PC-3 (cell line): Measurements from ENCODE around the gene B3GNT5. TPM values are rescaled to one million over a fixed set of nuclear protein-coding genes. Genes with fewer than 3 reads are reported as not detected.

Source experiments
- ATAC-seq: fragments of 200-7000 bp; cut with Tn5 transposase; 2 replicates; pipeline ENCODE4 v1.9.1; 2020; ENCODE audit warnings: mild to moderate bottlenecking, moderate library complexity
- BruUV-seq: library from RNA; stranded (reverse); fragments of 400-500 nt; replicated peaks from 2 replicates; lab custom pipeline; 2021; lab: Mats Ljungman, UMichigan
- CTCF ChIA-PET: fragments of 300-600 bp; sonication (Branson Sonifier 250); formaldehyde crosslinking; loops from one replicate; lab custom pipeline; 2022; ENCODE audit warnings: antibody characterized with exemption; lab: Charles Lee
- POLR2A ChIA-PET: fragments of 300-600 bp; sonication (Branson Sonifier 250); formaldehyde crosslinking; loops from one replicate; lab custom pipeline; 2022; ENCODE audit warnings: antibody characterized with exemption; ENCODE audit not compliant: unreplicated experiment; lab: Charles Lee
- DNase-seq: peaks from one replicate; pipeline ENCODE4 v3.0.0-alpha.2; 2015
- H2AFZ ChIP-seq: fragments of 300-600 bp; sonication (generic); 2 replicates; pipeline ENCODE4 v1.6.0; 2016; ENCODE audit warnings: antibody characterized with exemption, low read length
- H3F3A ChIP-seq: fragments of 300-600 bp; sonication (generic); one replicate; pipeline ENCODE4 v1.6.0; 2017; ENCODE audit warnings: antibody characterized with exemption, low read length, control low read depth, mild to moderate bottlenecking; ENCODE audit not compliant: unreplicated experiment
- H3K27ac ChIP-seq: fragments of 300-600 bp; sonication (generic); 2 replicates; pipeline ENCODE4 v1.5.1; 2016; ENCODE audit warnings: mild to moderate bottlenecking, low read length
- H3K27me3 ChIP-seq: fragments of 300-600 bp; sonication (generic); 2 replicates; pipeline ENCODE4 v1.6.1; 2016; ENCODE audit warnings: low read length, mixed read lengths
- H3K36me3 ChIP-seq: fragments of 300-600 bp; sonication (generic); 2 replicates; pipeline ENCODE4 v1.6.1; 2016; ENCODE audit warnings: low read depth, mixed run types, low read length, mixed read lengths
- H3K4me1 ChIP-seq: fragments of 300-600 bp; sonication (generic); 2 replicates; pipeline ENCODE4 v1.5.1; 2016; ENCODE audit warnings: low read length; ENCODE audit not compliant: insufficient read depth
- H3K4me2 ChIP-seq: fragments of 300-600 bp; sonication (generic); 2 replicates; pipeline ENCODE4 v1.6.0; 2016; ENCODE audit warnings: low read length
- H3K4me3 ChIP-seq: fragments of 300-600 bp; sonication (generic); 2 replicates; pipeline ENCODE4 v1.5.1; 2016; ENCODE audit warnings: mild to moderate bottlenecking, low read length, mixed read lengths
- H3K79me2 ChIP-seq: fragments of 300-600 bp; sonication (generic); 2 replicates; pipeline ENCODE4 v1.6.1; 2017; ENCODE audit warnings: low read length, mixed read lengths
- H3K9ac ChIP-seq: fragments of 300-600 bp; sonication (generic); 2 replicates; pipeline ENCODE4 v1.6.0; 2016; ENCODE audit warnings: mild to moderate bottlenecking, low read length
- H3K9me2 ChIP-seq: fragments of 300-600 bp; sonication (generic); replicated peaks from 2 replicates; pipeline ENCODE4 v1.6.1; 2016; ENCODE audit warnings: mixed run types, low read length, mixed read lengths
- H3K9me3 ChIP-seq: fragments of 300-600 bp; sonication (generic); 2 replicates; pipeline ENCODE4 v1.6.1; 2016; ENCODE audit warnings: low read length, mixed read lengths
- H4K20me1 ChIP-seq: fragments of 300-600 bp; sonication (generic); 2 replicates; pipeline ENCODE4 v1.6.1; 2016; ENCODE audit warnings: low read length, mixed read lengths
- CTCF ChIP-seq: fragments of 300-600 bp; sonication (generic); conservative IDR thresholded peaks from 2 replicates; pipeline ENCODE4 v1.5.1; 2017; ENCODE audit warnings: antibody characterized with exemption, low read depth, mild to moderate bottlenecking, low read length
- EZH2 ChIP-seq: fragments of 300-600 bp; sonication (generic); IDR thresholded peaks from one replicate; pipeline ENCODE4 v1.6.1; 2017; ENCODE audit warnings: antibody characterized with exemption, mild to moderate bottlenecking, low read length; ENCODE audit not compliant: unreplicated experiment
- EZH2phosphoT487 ChIP-seq: fragments of 300-600 bp; sonication (generic); IDR thresholded peaks from 2 replicates; pipeline ENCODE4 v1.6.1; 2018; ENCODE audit warnings: mild to moderate bottlenecking, antibody characterized with exemption, low read length, borderline replicate concordance
- intact Hi-C: fragments of 100-400 bp; cut with micrococcal nuclease; formaldehyde crosslinking; loops from 2 replicates; pipeline ENCODE4 v1.9.0; 2023
- total RNA-seq: library from RNA; depleted of rRNA; stranded (reverse); fragments of >200 nt; gene quantifications from 2 replicates; pipeline ENCODE4 v1.2.3, GENCODE V29; 2014

Gene B3GNT5
- total RNA-seq, 1 experiment from 2014 or later, result 22.9 TPM

GRCh38 chr3:183220828-183221227 lies 32.2 kb upstream of the B3GNT5 start:
- CTCF ChIA-PET, result no interaction called here
- TF ChIP-seq EZH2 (no peak), CTCF (no peak), EZH2phosphoT487 (no peak)
- Histone ChIP-seq H3K4me2 (no peak overlapping the region), H3K9ac (no peak overlapping the region), H3K36me3 (no peaks in the 10 kb centered on the region), H3K4me3 (no peak overlapping the region), H3K9me3 (no peaks in the 10 kb centered on the region), H3K27ac (no peak overlapping the region), H3K4me1 (no peaks in the 10 kb centered on the region), H4K20me1 (no peaks in the 10 kb centered on the region), H2AFZ (no peak overlapping the region), H3K79me2 (no peaks in the 10 kb centered on the region), H3F3A (no peaks in the 10 kb centered on the region), H3K9me2 (no peaks in the 10 kb centered on the region), H3K27me3 (no peaks in the 10 kb centered on the region)
- POLR2A ChIA-PET, result no interaction called here
- ATAC-seq (no peak), DNase-seq (no peak)
- intact Hi-C loops, result no loop called here
- no TSS peak for BruUV-seq

- CTCF ChIA-PET, result no interaction called here
- no TSS peak for BruUV-seq
- POLR2A ChIA-PET, result interaction anchor here (0.6 kb wide), 1 partner anchor 1888 kb away, joined by 3 read pairs; no protein-coding TSS in a partner anchor
Measured at GRCh38 chr3:183222631-183223235, 30.3 kb upstream of the B3GNT5 start.

More at GRCh38 chr3:183222631-183223235, 30.3 kb upstream of the B3GNT5 start:
- DNase-seq, result no peak
- no peaks in the 10 kb centered on the region for H3K4me1 ChIP-seq
- no peaks in the 10 kb centered on the region for H3K79me2 ChIP-seq
- H4K20me1 ChIP-seq, result no peaks in the 10 kb centered on the region
- no peak overlapping the region for H3K4me2 ChIP-seq
- no peak overlapping the region for H2AFZ ChIP-seq
- no peaks in the 10 kb centered on the region for H3K36me3 ChIP-seq
- intact Hi-C loops, result no loop called here
- no peaks in the 10 kb centered on the region for H3K9me3 ChIP-seq
- no peaks in the 10 kb centered on the region for H3K9me2 ChIP-seq
- H3K9ac ChIP-seq, result no peak overlapping the region
- no peak overlapping the region for H3K4me3 ChIP-seq
- H3K27ac ChIP-seq, result no peak overlapping the region
- TF ChIP-seq EZH2, result no peak
- no peak for TF ChIP-seq CTCF
- TF ChIP-seq EZH2phosphoT487, result no peak
- no peaks in the 10 kb centered on the region for H3K27me3 ChIP-seq
- no peak for ATAC-seq
- H3F3A ChIP-seq, result no peaks in the 10 kb centered on the region
